GM23338 (cell line): Measurements from ENCODE around the gene NEMF.

Experiments
- CREB1 ChIP-seq: fragments of 250-450 bp; sonication (Bioruptor Pico); IDR thresholded peaks from 2 replicates; pipeline ENCODE4 v1.5.0; 2020; ENCODE audit warnings: low read depth, mild to moderate bottlenecking, moderate library complexity
- CTCF ChIP-seq, 2 experiments: fragments of 200-600 bp in 1 of 2; sonication (generic) in 1 of 2; conservative IDR thresholded peaks; 2 replicates each; pipeline versions ENCODE4 v1.5.1 to v1.6.1; 2016 to 2017; ENCODE audit warnings: antibody characterized with exemption in 2 of 2, low read depth in 2 of 2, mild to moderate bottlenecking in 2 of 2, moderate library complexity in 1 of 2
- EZH2 ChIP-seq: fragments of 200-600 bp; sonication (generic); IDR thresholded peaks from one replicate; pipeline ENCODE4 v1.8.0; 2017; ENCODE audit warnings: antibody characterized with exemption, mild to moderate bottlenecking, low read depth; ENCODE audit not compliant: unreplicated experiment
- EZH2phosphoT487 ChIP-seq: fragments of 200-600 bp; sonication (generic); IDR thresholded peaks from one replicate; pipeline ENCODE4 v1.8.1; 2018; ENCODE audit warnings: antibody characterized with exemption; ENCODE audit not compliant: unreplicated experiment
- JUNB ChIP-seq: IDR thresholded peaks from one replicate; pipeline ENCODE4 v1.6.1; 2016; ENCODE audit warnings: antibody characterized with exemption; ENCODE audit not compliant: unreplicated experiment
- POLR2AphosphoS5 ChIP-seq: IDR thresholded peaks from 2 replicates; pipeline ENCODE4 v1.6.1; 2016; ENCODE audit warnings: antibody characterized with exemption, low read depth
- REST ChIP-seq: IDR thresholded peaks from one replicate; pipeline ENCODE4 v1.6.1; 2018; ENCODE audit warnings: antibody characterized with exemption; ENCODE audit not compliant: unreplicated experiment

- TF ChIP-seq CTCF (conservative IDR thresholded peaks at IDR 0.05; ENCODE audit: low read depth in 2 of 2) (peak; percentile 87 to 92), POLR2AphosphoS5 (no peak), EZH2phosphoT487 (no peak), EZH2 (no peak), CREB1 (no peak), JUNB (no peak), REST (no peak)
These were observed 27.1 kb upstream of the NEMF start for GRCh38 chr14:49879646-49880204.
